Hematopoietic multipotent progenitor cell (in vitro differentiated cells): ENCODE data around the gene CRMP1. TPM values are rescaled to one million over a fixed set of nuclear protein-coding genes. Genes with fewer than 3 reads are reported as not detected.

Source experiments
- DNase-seq, 3 donors: peaks; one replicate each; pipeline ENCODE4 v3.0.0-alpha.2; 2011 to 2015; ENCODE audit warnings: low read depth in 2 of 3, low spot score in 2 of 3
- total RNA-seq: library from RNA; depleted of rRNA; stranded (reverse); fragments of >200 nt; gene quantifications from one replicate; pipeline ENCODE4 v1.2.3, GENCODE V29; 2012

Gene CRMP1
- under 0.01 TPM for total RNA-seq

DNA sequence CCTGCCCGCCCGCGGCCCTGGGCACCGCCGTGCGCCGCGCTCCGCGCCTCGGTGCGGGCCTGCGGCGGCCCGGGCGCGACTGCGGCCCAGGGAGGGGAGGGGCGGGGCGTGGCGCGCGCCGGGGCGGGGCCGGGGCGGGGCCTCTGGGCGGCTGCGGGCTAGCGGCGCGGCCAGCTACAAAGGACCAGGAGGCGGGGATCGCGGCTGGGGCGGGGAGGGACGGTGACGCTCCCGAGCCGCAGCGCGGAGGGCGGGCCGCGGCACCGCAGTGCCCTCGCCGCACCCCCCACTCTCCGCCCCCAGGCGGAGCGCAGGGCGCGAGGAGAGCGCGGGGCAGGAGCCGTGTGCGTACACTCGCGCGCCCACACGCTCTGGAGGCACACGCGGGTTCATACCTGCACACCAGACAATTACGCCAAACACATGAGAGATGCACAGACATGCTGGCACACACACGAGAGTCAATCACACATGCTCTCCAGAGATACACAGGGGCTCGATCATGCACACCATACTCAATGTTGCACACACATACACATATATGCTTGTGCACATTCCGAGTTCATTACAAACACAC is at the start of gene CRMP1:
TSS of gene CRMP1 (minus strand) at position 83 of the 577 bp plus-strand sequence. CDS start 117 bp downstream, outside the sequence.
- DNase-seq = no peak

DNA sequence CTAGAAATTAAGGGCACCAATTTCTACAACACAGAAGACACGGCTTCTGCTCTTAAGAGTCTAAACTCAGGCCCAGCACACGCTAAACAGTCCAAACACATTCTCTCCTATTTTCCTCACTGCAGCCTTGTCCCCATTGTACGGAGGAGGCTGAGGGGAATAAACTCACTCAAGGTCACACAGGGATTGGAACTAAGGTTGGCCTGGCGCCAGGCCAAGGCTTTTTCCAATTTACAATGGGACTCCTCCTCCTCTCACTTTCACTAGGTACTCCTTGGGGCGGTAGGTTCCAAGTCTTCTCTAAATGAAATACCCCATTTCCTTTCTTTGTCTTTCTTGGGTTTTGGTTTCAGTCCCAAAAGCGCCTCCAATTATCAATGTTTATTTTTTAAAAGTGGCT is 48.7 kb upstream of the CRMP1 start:
- no peak for DNase-seq

DNA sequence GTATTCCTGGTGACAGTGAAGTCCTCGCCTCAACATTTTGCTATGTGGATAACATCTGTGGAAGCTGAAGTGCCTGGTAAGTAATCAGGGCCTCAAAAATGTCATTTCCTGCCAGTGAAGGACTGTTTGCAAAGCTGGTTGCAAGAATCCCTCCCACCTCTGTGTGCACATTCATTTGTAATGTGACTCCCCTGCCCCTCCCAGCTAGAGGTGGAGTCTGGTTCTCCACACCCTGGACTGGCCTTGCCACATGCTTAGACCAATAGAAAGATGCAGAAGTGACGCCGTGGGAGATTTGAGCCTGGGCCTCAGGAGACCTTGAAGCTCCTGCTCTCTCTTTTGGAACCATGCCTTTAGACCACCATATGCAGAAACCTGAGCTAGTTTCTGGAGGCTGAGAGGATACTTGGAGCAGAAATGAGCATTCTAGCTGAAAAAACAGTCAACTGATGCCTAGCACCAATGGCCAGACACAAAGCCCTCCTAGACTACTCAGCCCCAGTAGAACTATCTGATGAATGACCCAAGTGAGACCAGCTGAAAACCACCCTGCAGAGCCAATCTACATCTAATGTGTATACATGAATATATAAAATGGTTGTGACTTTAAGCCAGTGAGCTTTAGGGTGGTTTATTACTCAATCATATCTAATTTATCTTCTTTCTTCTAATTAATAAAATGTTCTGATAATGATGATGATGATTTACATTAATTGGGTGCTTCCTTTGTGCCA is 47.8 kb upstream of the CRMP1 start:
- DNase-seq = no peak

DNA sequence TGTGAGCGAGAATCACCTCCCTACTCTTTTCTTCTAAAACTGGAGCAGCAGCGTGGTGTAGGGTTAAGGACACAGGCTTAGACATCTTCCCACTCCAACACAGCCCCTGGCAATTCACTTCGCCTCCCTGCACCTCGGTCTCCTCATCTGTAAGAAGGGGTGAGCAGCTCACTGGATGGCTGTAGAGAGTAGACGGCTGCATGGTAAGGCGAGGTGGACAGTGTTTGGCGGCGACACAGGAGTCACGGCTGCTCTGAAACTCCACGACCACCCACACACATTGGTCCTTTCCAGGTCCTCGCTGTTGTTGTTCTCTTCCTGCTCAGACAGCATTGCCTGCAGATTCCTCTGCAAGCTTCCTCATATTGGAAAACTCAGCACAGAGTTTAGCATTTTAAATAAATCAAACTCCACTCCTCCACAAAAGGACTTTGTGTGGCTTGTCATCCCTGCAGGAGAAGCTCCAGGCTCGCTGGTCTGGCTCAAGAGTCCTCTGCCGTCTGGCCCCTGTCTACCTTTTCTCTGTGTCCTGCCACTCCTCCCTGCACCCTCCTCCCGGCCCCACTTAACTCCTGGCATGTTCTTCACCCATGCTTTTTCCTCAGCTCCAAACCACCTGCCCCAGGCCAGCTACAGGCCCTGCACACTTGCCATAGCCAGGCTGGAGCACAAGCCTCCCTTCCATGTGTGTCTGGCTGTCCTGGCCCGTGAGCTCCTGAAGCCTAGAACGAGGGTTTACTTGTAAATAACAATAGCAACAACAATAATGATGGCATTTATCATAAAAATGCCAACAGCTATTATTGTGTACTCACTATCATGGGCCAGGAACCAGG is 41.3 kb upstream of the CRMP1 start:
- DNase-seq = no peak

- no peak for DNase-seq
Observed at GRCh38 chr4:5933116-5933515, 40.2 kb upstream of the CRMP1 start.

DNA sequence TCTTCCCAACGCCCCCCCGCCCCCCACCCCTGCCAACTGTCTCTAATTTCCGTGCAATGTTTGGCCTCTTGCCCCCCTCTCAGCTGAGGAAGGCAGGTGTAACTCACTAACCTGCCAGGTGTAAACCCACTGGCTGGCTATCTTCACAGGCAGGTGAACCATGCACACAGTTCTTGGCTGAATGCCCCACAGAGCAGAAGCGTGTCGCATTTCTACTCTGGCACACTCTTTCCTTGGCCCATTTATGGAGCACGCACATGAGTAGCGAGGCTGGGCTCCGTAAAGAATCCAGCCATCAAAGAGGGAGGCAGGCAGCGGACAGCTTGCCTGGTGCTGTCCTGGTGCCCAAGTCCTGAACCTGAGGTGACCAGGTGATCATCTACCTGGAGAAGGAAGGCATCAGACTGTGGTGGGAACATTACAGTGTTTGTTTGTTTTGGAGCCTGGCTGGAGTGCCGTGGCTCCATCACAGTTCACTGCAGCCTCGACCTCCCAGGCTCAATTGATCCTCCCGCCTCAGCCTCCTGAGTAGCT is 39.2 kb upstream of the CRMP1 start:
- DNase-seq = no peak

- DNase-seq = no peak
Observed at GRCh38 chr4:5931526-5931925, 38.6 kb upstream of the CRMP1 start.

DNA sequence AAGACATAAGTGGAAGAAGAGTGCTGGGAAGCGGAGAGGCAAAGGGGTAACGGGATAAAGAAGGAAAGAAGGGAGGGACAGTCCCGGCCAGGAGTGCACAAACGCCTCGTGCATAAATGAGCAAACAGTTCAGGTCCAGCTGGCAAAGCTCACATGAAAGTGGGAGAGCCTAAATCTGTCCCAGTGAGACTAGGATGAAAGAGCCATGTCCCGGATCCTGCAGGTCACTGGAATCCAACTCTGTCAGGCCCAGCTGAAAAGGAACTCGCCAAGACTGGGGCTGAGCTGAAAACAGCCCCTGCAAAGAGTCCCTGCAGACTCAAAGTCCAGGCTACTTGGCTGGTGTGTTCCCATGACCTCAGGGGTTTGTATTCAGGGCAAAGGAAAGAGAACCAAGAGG is 38.0 kb upstream of the CRMP1 start:
- DNase-seq = no peak

- no peak for DNase-seq
Observed at GRCh38 chr4:5930456-5930855, 37.6 kb upstream of the CRMP1 start.

DNA sequence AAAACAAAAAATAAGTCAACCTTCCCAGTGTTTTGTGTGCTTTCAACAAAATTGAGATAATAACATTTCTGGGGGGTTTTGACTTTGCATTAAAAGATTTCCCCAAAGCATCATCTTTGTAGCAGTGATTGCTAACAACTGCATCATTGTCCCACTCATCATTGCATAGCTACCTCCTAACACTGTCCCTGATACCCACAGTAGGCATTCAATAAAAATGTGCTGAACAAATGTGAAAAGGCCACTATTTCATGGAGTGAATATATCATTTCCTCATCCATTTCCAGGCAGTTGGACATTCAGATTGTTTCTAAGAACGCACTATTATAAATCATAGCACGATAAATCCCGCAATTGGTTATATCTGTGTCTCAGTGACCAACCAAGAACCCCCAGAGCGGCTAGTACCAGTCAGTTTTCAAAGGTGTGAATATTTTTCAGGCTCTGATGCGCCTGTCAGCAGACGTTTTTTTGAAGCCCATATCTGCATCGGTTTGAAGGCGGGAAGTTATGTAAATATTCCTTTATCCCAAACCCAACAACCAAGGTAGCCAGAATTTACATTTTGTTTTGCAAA is 36.0 kb upstream of the CRMP1 start:
- DNase-seq = no peak

GRCh38 chr4:5928274-5928673 is 35.4 kb upstream of the CRMP1 start:
- no peak for DNase-seq

DNA sequence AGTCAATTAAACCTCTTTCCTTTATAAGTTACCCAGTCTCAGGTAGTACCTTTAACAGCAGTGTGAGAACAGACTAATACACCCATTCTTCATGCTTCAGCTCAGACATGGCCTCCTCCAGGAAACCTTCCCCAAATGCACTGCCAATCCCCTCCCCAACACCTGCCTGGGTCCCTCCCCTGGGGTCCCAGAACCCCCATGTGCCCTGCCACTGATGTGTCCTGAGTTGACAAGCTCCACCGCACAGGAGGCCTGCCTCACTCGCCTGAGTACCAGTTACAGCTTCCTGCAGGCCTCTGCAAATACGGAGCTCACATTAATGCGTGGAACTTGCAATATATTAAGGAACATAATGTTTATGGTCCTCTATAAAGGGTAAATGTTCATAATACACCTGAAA is 34.9 kb upstream of the CRMP1 start:
- DNase-seq = no peak

GRCh38 chr4:5927116-5927515 is 34.2 kb upstream of the CRMP1 start:
- DNase-seq = no peak

GRCh38 chr4:5926598-5926997 is 33.7 kb upstream of the CRMP1 start:
- DNase-seq = no peak

DNA sequence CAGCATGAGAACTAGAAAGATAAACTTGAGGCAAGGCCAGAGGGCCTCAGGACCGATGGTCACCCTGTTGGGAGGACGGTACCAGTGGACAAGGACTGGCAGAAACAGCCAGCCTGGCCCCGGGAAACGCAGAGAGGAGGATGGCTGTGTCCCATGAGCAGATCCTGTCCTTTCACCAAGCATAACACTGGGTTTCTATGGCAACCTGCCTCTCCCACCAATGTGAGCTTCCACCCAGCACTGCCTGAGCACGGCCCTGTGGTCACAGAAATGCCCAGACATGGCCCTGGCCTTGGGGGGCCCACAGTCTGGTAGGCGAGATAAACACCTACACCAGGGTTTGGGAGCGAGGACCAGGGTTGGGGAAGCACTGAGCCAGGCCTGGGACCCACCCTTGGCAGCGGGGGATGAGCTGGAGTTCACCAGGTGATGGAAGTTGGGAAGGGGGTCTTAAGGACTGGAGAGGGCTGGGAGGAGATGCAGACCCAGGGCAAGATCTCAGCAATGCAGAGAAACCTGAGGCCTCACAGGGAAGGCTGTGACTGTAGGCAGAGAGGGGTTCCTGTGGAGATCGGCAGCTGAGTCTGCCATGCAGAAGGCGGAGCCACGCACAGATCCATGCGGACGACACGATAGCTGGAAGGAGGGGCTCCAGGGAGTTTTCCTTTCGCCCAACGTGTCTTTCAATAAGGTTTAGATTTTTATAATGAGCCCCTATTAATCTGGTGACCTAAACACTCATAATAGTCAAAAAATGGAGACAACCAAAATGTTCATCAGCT is 32.7 kb upstream of the CRMP1 start:
- no peak for DNase-seq

DNA sequence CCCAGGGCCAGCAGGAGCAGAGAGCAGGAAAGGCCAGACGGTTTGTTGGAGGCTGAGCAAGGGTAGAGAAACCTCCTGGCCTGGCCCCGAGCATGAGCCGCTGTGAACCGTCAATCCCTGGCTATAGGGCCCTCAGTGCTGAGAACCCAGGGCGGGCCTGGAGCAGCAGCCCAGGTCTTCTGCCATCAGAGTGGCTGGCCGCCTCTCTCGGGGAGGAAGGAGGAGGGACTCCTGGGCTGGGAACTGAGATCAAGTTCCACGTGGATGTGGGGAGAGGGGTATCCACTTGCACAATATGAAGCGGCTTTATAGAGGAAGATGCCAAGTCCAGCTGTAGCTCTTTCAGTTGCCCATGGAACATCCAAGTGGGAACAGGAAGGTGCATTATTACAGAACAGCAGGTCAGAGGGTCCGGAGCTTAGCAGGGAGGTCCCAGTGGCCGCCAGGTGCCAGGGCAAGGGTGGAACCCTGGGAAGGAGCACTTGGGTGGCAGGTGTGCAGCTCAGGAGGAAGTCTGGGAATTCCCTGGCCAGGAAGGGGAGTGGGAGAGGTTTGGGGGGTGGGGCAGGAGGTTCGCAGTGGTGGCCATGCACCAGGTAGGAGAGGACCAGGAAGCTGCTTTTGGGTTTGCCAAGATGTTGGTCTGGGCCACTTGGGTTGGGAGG is 31.7 kb upstream of the CRMP1 start:
- DNase-seq = no peak

DNA sequence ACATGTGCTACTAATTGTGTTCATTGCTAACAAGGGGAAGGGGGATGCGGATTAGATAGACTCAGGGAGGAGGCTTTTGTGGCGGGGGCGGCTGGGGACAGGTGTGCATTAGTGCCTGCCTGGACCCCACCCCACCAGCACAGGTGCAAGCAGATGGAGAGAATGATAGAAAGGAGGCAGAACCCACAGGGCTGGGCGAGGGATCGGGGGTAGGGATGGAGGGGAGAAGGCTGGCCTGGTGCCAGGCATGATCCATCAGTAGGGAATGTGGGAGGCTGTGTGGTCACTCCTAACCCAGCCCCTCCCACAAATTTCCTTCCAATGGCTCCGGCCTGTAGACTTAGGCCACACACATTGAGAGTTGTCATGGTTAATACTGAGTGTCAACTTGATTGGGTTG is 30.5 kb upstream of the CRMP1 start:
- DNase-seq = no peak

DNA sequence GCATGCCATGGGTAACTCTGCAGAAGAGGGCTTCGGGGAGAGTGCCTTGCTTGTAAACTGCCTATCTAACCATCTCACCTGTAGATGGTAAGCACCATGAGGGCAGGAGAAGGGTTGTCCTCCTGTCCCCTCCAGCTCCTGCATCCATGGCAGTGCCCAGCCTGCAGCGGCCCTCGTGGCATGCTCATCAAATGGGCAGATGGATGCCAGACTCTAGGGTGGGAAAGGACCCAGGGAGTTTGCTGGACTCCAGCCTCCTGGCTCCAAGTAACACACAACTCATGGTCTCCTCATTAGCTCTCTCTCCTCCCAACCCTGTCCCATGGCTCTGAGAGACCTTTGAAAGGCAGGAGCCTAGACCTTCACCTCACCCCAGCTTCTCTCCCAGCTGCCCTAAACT is 29.7 kb upstream of the CRMP1 start:
- no peak for DNase-seq

DNA sequence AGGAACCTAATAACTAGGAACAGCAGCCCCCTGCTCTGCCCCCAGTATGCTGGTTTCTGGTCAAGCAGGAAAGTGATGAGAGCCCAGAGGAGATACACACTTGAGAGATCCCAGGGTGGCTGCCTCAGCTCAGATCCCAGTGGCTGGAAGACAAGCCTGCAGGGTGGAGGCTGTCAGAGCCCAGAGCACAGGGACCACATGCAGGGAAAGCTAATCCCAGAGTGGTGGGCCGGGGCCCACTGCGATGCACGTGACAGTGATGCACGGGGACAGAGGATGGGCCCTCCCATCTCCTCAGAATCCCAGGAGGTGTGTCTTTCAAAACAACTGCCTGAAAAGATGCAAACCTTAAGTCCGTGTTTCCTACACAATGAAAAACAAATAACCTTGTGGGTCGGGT is 29.1 kb upstream of the CRMP1 start:
- DNase-seq = no peak
